Neural cell (in vitro differentiated cells): ENCODE data around the gene FBLN7.

ENCODE experiments used
- CTCF ChIP-seq: fragments of 450-650 bp; IDR thresholded peaks from 2 replicates; pipeline ENCODE4 v1.5.1; 2014; ENCODE audit warnings: antibody characterized with exemption, mild to moderate bottlenecking, moderate library complexity; ENCODE audit not compliant: poor library complexity, severe bottlenecking
- RAD21 ChIP-seq: fragments of 450-650 bp; conservative IDR thresholded peaks from 2 replicates; pipeline ENCODE4 v1.6.1; 2014; ENCODE audit warnings: antibody characterized with exemption, mild to moderate bottlenecking, moderate library complexity
- TAF1 ChIP-seq: IDR thresholded peaks from 2 replicates; pipeline ENCODE4 v1.6.1; 2012; ENCODE audit warnings: low read depth

DNA sequence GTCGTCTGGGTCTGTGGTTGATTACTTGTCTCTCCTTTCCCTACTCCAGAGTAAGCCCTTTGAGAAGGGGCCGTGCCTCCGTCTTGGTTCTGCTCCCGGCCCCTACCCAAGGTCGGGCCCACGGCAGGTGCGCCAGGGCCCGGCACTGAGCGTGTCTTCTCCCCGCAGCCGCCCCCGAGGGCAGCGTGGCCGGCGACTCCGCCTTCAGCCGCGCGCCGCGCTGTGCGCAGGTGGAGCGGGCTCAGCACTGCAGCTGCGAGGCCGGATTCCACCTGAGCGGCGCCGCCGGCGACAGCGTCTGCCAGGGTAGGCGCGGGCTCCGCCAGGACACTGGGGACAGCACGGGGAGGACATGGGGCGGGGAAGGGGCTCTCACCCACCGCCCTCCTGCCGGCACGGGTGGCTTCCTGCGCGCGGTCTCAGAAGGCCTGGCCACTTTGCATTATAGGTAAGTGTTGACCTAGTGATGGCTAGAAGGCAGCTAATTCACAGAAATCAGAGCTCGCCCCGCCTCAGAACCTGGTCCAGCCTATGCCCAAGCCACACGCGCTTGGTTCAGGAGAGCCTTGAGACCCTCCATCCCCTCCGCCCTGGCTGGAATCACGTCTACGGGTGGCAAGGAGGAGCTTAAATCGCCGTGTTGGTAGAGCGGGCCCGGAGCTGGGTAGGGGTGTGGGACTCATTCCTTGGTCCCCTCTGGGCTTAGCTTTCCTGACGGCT, 43.5 kb downstream of the FBLN7 start:
- TF ChIP-seq CTCF (no peak), RAD21 (no peak), TAF1 (no peak)
